Loucy (cell line): Measurements from ENCODE around the gene MYH15.

ENCODE experiments used
- H2AFZ ChIP-seq: fragments of 200-600 bp; sonication (generic); 2 replicates; pipeline ENCODE4 v1.6.0; 2016; ENCODE audit warnings: antibody characterized with exemption, mild to moderate bottlenecking, low read length, moderate library complexity
- H3F3A ChIP-seq: fragments of 200-600 bp; 2 replicates; pipeline ENCODE4 v1.6.0; 2016; ENCODE audit warnings: antibody characterized with exemption, low read depth, mild to moderate bottlenecking
- H3K27me3 ChIP-seq: fragments of 200-600 bp; sonication (generic); 2 replicates; pipeline ENCODE4 v1.6.1; 2014; ENCODE audit warnings: low read length, mild to moderate bottlenecking; ENCODE audit not compliant: insufficient read depth, poor library complexity, severe bottlenecking
- H3K36me3 ChIP-seq: fragments of 200-600 bp; sonication (generic); 2 replicates; pipeline ENCODE4 v1.6.1; 2016; ENCODE audit warnings: low read length; ENCODE audit not compliant: insufficient read depth
- H3K4me1 ChIP-seq: fragments of 200-600 bp; sonication (generic); 2 replicates; pipeline ENCODE4 v1.5.1; 2014; ENCODE audit warnings: low read length, mild to moderate bottlenecking; ENCODE audit not compliant: insufficient read depth, poor library complexity, severe bottlenecking
- H3K4me2 ChIP-seq: fragments of 200-600 bp; sonication (generic); 2 replicates; pipeline ENCODE4 v1.6.0; 2014; ENCODE audit warnings: antibody characterized with exemption, low read length, low read depth, mild to moderate bottlenecking; ENCODE audit not compliant: poor library complexity, severe bottlenecking
- H3K4me3 ChIP-seq: fragments of 200-600 bp; sonication (generic); 2 replicates; pipeline ENCODE4 v1.5.1; 2014; ENCODE audit warnings: low read length, mild to moderate bottlenecking, mixed read lengths; ENCODE audit not compliant: poor library complexity, severe bottlenecking
- H3K79me2 ChIP-seq: fragments of 200-600 bp; sonication (generic); 2 replicates; pipeline ENCODE4 v1.6.1; 2014; ENCODE audit warnings: low read length; ENCODE audit not compliant: insufficient read depth
- H3K9ac ChIP-seq: fragments of 200-600 bp; sonication (generic); 2 replicates; pipeline ENCODE4 v1.6.0; 2014; ENCODE audit warnings: mild to moderate bottlenecking, low read depth, low read length, moderate library complexity; ENCODE audit not compliant: poor library complexity, severe bottlenecking
- H3K9me2 ChIP-seq: fragments of 200-600 bp; sonication (generic); replicated peaks from 2 replicates; pipeline ENCODE4 v1.6.1; 2016; ENCODE audit warnings: low read depth, low read length, mixed read lengths
- H3K9me3 ChIP-seq: fragments of 200-600 bp; sonication (generic); 2 replicates; pipeline ENCODE4 v1.6.1; 2014; ENCODE audit warnings: mild to moderate bottlenecking, antibody characterized with exemption, low read length, low read depth; ENCODE audit not compliant: insufficient read depth
- H4K20me1 ChIP-seq: fragments of 200-600 bp; sonication (generic); 2 replicates; pipeline ENCODE4 v1.6.0; 2014; ENCODE audit warnings: antibody characterized with exemption, low read length, mild to moderate bottlenecking; ENCODE audit not compliant: insufficient read depth, poor library complexity, severe bottlenecking
- CTCF ChIP-seq: fragments of 200-600 bp; sonication (generic); conservative IDR thresholded peaks from 2 replicates; pipeline ENCODE4 v1.5.1; 2014; ENCODE audit warnings: mild to moderate bottlenecking, antibody characterized with exemption, low read length
- EZH2phosphoT487 ChIP-seq: fragments of 200-600 bp; IDR thresholded peaks from 2 replicates; pipeline ENCODE4 v1.6.1; 2018; ENCODE audit warnings: antibody characterized with exemption, mild to moderate bottlenecking, moderate library complexity, borderline replicate concordance

The MYH15 gene

GRCh38 chr3:108415661-108416060 lies 94.7 kb downstream of the MYH15 start:
- no peak overlapping the region for H2AFZ ChIP-seq
- no peaks in the 10 kb centered on the region for H4K20me1 ChIP-seq
- H3K9me3 ChIP-seq: no peaks in the 10 kb centered on the region
- no peaks in the 10 kb centered on the region for H3K36me3 ChIP-seq
- TF ChIP-seq CTCF (no peak), EZH2phosphoT487 (no peak)
- H3K79me2 ChIP-seq: no peaks in the 10 kb centered on the region
- H3K4me2 ChIP-seq: no peak overlapping the region
- no peaks in the 10 kb centered on the region for H3K4me1 ChIP-seq
- no peaks in the 10 kb centered on the region for H3F3A ChIP-seq
- no peaks in the 10 kb centered on the region for H3K9me2 ChIP-seq
- H3K27me3 ChIP-seq: no peaks in the 10 kb centered on the region
- no peak overlapping the region for H3K4me3 ChIP-seq
- no peak overlapping the region for H3K9ac ChIP-seq

GRCh38 chr3:108414007-108414406 lies 96.4 kb downstream of the MYH15 start:
- H3K9me2 ChIP-seq: no peaks in the 10 kb centered on the region
- TF ChIP-seq EZH2phosphoT487 (no peak), CTCF (no peak)
- no peak overlapping the region for H3K9ac ChIP-seq
- no peaks in the 10 kb centered on the region for H3F3A ChIP-seq
- H3K9me3 ChIP-seq: no peaks in the 10 kb centered on the region
- H3K4me3 ChIP-seq: no peak overlapping the region
- no peak overlapping the region for H3K4me2 ChIP-seq
- no peaks in the 10 kb centered on the region for H4K20me1 ChIP-seq
- no peaks in the 10 kb centered on the region for H3K4me1 ChIP-seq
- H3K27me3 ChIP-seq: no peaks in the 10 kb centered on the region
- no peaks in the 10 kb centered on the region for H3K36me3 ChIP-seq
- H2AFZ ChIP-seq: no peak overlapping the region
- H3K79me2 ChIP-seq: no peaks in the 10 kb centered on the region

- Histone ChIP-seq H3K27me3 (no peaks in the 10 kb centered on the region), H4K20me1 (no peaks in the 10 kb centered on the region), H3K4me2 (no peak overlapping the region), H3K79me2 (no peaks in the 10 kb centered on the region), H3K9ac (no peak overlapping the region), H2AFZ (no peak overlapping the region), H3K4me1 (no peaks in the 10 kb centered on the region), H3K4me3 (no peak overlapping the region), H3K9me3 (no peaks in the 10 kb centered on the region), H3K36me3 (no peaks in the 10 kb centered on the region), H3K9me2 (no peaks in the 10 kb centered on the region), H3F3A (no peaks in the 10 kb centered on the region)
- TF ChIP-seq EZH2phosphoT487: no peak
- TF ChIP-seq CTCF: no peak
Measured at GRCh38 chr3:108412121-108412750, 98.2 kb downstream of the MYH15 start.
